Immature natural killer cell (primary cell): ENCODE measurements around the gene MED29. TPM values are rescaled to one million over a fixed set of nuclear protein-coding genes. Genes with fewer than 3 reads are reported as not detected.

Experiments used
- DNase-seq, 3 donors: peaks; one replicate each; pipeline ENCODE4 v3.0.0; 2022; ENCODE audit warnings: mixed read lengths in 1 of 3
- H3K27ac Mint-ChIP-seq, 6 donors: one replicate each; pipeline ENCODE4 v1.8.0; 2020; ENCODE audit warnings: mixed read lengths in 6 of 6, mild to moderate bottlenecking in 5 of 6, inconsistent platforms in 4 of 6, moderate library complexity in 3 of 6
- H3K27me3 Mint-ChIP-seq, 3 donors: one replicate each; pipeline ENCODE4 v1.8.0; 2020 to 2021; ENCODE audit warnings: low read depth in 3 of 3, mild to moderate bottlenecking in 3 of 3, mixed read lengths in 3 of 3, moderate library complexity in 3 of 3, inconsistent platforms in 1 of 3
- H3K36me3 Mint-ChIP-seq, 3 donors: one replicate each; pipeline ENCODE4 v1.8.0; 2020; ENCODE audit warnings: mixed read lengths in 3 of 3, inconsistent platforms in 2 of 3, mild to moderate bottlenecking in 2 of 3
- H3K4me1 Mint-ChIP-seq, 2 donors: one replicate each; pipeline ENCODE4 v1.8.0; 2020; ENCODE audit warnings: inconsistent platforms in 2 of 2, mild to moderate bottlenecking in 2 of 2, mixed read lengths in 2 of 2, moderate library complexity in 1 of 2
- H3K4me3 Mint-ChIP-seq, 5 donors: one replicate each; pipeline ENCODE4 v1.8.0; 2020; ENCODE audit warnings: mild to moderate bottlenecking in 5 of 5, mixed read lengths in 5 of 5, inconsistent platforms in 3 of 5, moderate library complexity in 3 of 5
- H3K9me3 Mint-ChIP-seq, 6 donors: one replicate each; pipeline ENCODE4 v1.8.0; 2020; ENCODE audit warnings: mild to moderate bottlenecking in 6 of 6, mixed read lengths in 6 of 6, inconsistent platforms in 4 of 6, moderate library complexity in 3 of 6
- polyA plus RNA-seq, 3 donors: library from polyadenylated mRNA; unstranded; fragments of 300-500 nt; fragmentation: Illumina TruSeq; gene quantifications; one replicate each; pipeline ENCODE4 v1.2.3, GENCODE V29; 2021

Gene MED29
- polyA plus RNA-seq, 3 donors from 2014 or later = 41.6 to 64.7 (median 41.8) TPM

- Mint-ChIP-seq H3K27me3 (peaks cover 80 to 87% (median 86%) of the 10 kb centered on the region in 3 donors), H3K36me3 (peaks cover 14 to 20% (median 16%) of the 10 kb centered on the region in 3 donors), H3K4me3 (peak within 1 kb of the TSS; percentile 84 to 98 (median 89)), H3K9me3 (peaks cover 0 to 14% (median 0%) of the 10 kb centered on the region in 6 donors), H3K27ac (peak within 1 kb of the TSS; percentile 95 to 100 (median 99)), H3K4me1 (peaks cover 64 to 68% of the 10 kb centered on the region in 2 donors)
- DNase-seq = peak; percentile 88 to 90 (median 89)
Observed at GRCh38 chr19:39406656-39407409, 15.7 kb downstream of the MED29 start, which contains the start of gene ZFP36. ZFP36 (plus strand) TSS chr19:39406847; CDS start chr19:39406905, 58 bp downstream.

GRCh38 chr19:39407410-39407659 is 16.2 kb downstream of the MED29 start:
- H3K27ac Mint-ChIP-seq = peak overlapping the region; percentile 95 to 100 (median 98)
- peak overlapping the region; percentile 84 to 98 (median 89) for H3K4me3 Mint-ChIP-seq
- H3K36me3 Mint-ChIP-seq = peaks cover 14 to 20% (median 16%) of the 10 kb centered on the region in 3 donors
- peaks cover 64 to 66% of the 10 kb centered on the region in 2 donors for H3K4me1 Mint-ChIP-seq
- DNase-seq = no peak
- H3K9me3 Mint-ChIP-seq = peaks cover 0 to 19% (median 0%) of the 10 kb centered on the region in 6 donors
- peaks cover 80 to 87% (median 86%) of the 10 kb centered on the region in 3 donors for H3K27me3 Mint-ChIP-seq

GRCh38 chr19:39407660-39408391 is 16.6 kb downstream of the MED29 start:
- peaks cover 59 to 62% of the 10 kb centered on the region in 2 donors for H3K4me1 Mint-ChIP-seq
- H3K27ac Mint-ChIP-seq = peak overlapping the region; percentile 95 to 100 (median 98)
- H3K9me3 Mint-ChIP-seq = peaks cover 0 to 19% (median 0%) of the 10 kb centered on the region in 6 donors
- peak in 2 of 3 donors; percentile 70 to 77 for DNase-seq
- peaks cover 75 to 85% (median 82%) of the 10 kb centered on the region in 3 donors for H3K27me3 Mint-ChIP-seq
- H3K36me3 Mint-ChIP-seq = peaks cover 14 to 20% (median 16%) of the 10 kb centered on the region in 3 donors
- H3K4me3 Mint-ChIP-seq = peak overlapping the region; percentile 84 to 98 (median 89)

GRCh38 chr19:39408392-39409207 is 17.4 kb downstream of the MED29 start:
- peak overlapping the region; percentile 84 to 98 (median 89) for H3K4me3 Mint-ChIP-seq
- H3K27me3 Mint-ChIP-seq = peaks cover 72 to 82% (median 76%) of the 10 kb centered on the region in 3 donors
- peaks cover 58 to 59% of the 10 kb centered on the region in 2 donors for H3K4me1 Mint-ChIP-seq
- DNase-seq = peak; percentile 63 to 66 (median 64)
- H3K36me3 Mint-ChIP-seq = peaks cover 14 to 20% (median 16%) of the 10 kb centered on the region in 3 donors
- peak overlapping the region; percentile 95 to 100 (median 98) for H3K27ac Mint-ChIP-seq
- H3K9me3 Mint-ChIP-seq = peaks cover 0 to 19% (median 0%) of the 10 kb centered on the region in 6 donors

- Mint-ChIP-seq H3K4me3 (peak overlapping the region; percentile 86 to 98 (median 91)), H3K4me1 (peaks cover 60 to 61% of the 10 kb centered on the region in 2 donors), H3K36me3 (peaks cover 14 to 20% (median 16%) of the 10 kb centered on the region in 3 donors), H3K9me3 (peaks cover 0 to 19% (median 0%) of the 10 kb centered on the region in 6 donors), H3K27ac (peak overlapping the region; percentile 95 to 100 (median 98)), H3K27me3 (peaks cover 69 to 80% (median 71%) of the 10 kb centered on the region in 3 donors)
- DNase-seq = peak; percentile 88 to 91 (median 89)
Observed at GRCh38 chr19:39409208-39410016, 18.2 kb downstream of the MED29 start.

- H3K27ac Mint-ChIP-seq = peak overlapping the region; percentile 94 to 99 (median 97)
- peak; percentile 41 to 52 (median 47) for DNase-seq
- H3K9me3 Mint-ChIP-seq = peaks cover 0 to 19% (median 0%) of the 10 kb centered on the region in 6 donors
- peaks cover 14 to 20% (median 16%) of the 10 kb centered on the region in 3 donors for H3K36me3 Mint-ChIP-seq
- H3K27me3 Mint-ChIP-seq = peaks cover 65 to 82% (median 73%) of the 10 kb centered on the region in 3 donors
- H3K4me3 Mint-ChIP-seq = peak overlapping the region; percentile 76 to 98 (median 89)
- peaks cover 59 to 65% of the 10 kb centered on the region in 2 donors for H3K4me1 Mint-ChIP-seq
Observed at GRCh38 chr19:39410017-39410830, 19.0 kb downstream of the MED29 start.

- Mint-ChIP-seq H3K9me3 (peaks cover 0 to 19% (median 0%) of the 10 kb centered on the region in 6 donors), H3K27me3 (peaks cover 63 to 79% (median 69%) of the 10 kb centered on the region in 3 donors), H3K36me3 (peaks cover 14 to 20% (median 16%) of the 10 kb centered on the region in 3 donors), H3K4me3 (peak overlapping the region; percentile 76 to 98 (median 89)), H3K4me1 (peaks cover 56 to 61% of the 10 kb centered on the region in 2 donors), H3K27ac (peak overlapping the region; percentile 94 to 99 (median 97))
- no peak for DNase-seq
Observed at GRCh38 chr19:39410831-39411080, 19.6 kb downstream of the MED29 start.

GRCh38 chr19:39411081-39411831 is 20.1 kb downstream of the MED29 start:
- peak in 1 of 3 donors; percentile 60 for DNase-seq
- H3K27ac Mint-ChIP-seq = peak overlapping the region; percentile 94 to 99 (median 97)
- peaks cover 0 to 19% (median 0%) of the 10 kb centered on the region in 6 donors for H3K9me3 Mint-ChIP-seq
- H3K4me1 Mint-ChIP-seq = peaks cover 51 to 56% of the 10 kb centered on the region in 2 donors
- peaks cover 61 to 74% (median 65%) of the 10 kb centered on the region in 3 donors for H3K27me3 Mint-ChIP-seq
- H3K4me3 Mint-ChIP-seq = peak overlapping the region; percentile 76 to 98 (median 89)
- peaks cover 14 to 20% (median 16%) of the 10 kb centered on the region in 3 donors for H3K36me3 Mint-ChIP-seq

- Mint-ChIP-seq H3K4me1 (peaks cover 50 to 53% of the 10 kb centered on the region in 2 donors), H3K36me3 (peaks cover 14 to 20% (median 16%) of the 10 kb centered on the region in 3 donors), H3K9me3 (peaks cover 0 to 19% (median 0%) of the 10 kb centered on the region in 6 donors), H3K27ac (peak overlapping the region; percentile 94 to 99 (median 97)), H3K27me3 (peaks cover 58 to 70% (median 61%) of the 10 kb centered on the region in 3 donors), H3K4me3 (peak overlapping the region; percentile 76 to 98 (median 89))
- peak; percentile 92 to 94 (median 93) for DNase-seq
Observed at GRCh38 chr19:39411832-39412099, 20.6 kb downstream of the MED29 start.

- peaks cover 46 to 53% of the 10 kb centered on the region in 2 donors for H3K4me1 Mint-ChIP-seq
- peaks cover 53 to 65% (median 55%) of the 10 kb centered on the region in 3 donors for H3K27me3 Mint-ChIP-seq
- peak within 1 kb of the TSS; percentile 83 to 98 (median 89) for H3K4me3 Mint-ChIP-seq
- peaks cover 0 to 19% (median 0%) of the 10 kb centered on the region in 6 donors for H3K9me3 Mint-ChIP-seq
- peaks cover 13 to 15% (median 14%) of the 10 kb centered on the region in 3 donors for H3K36me3 Mint-ChIP-seq
- DNase-seq = peak; percentile 98 to 99 (median 99)
- H3K27ac Mint-ChIP-seq = peak within 1 kb of the TSS; percentile 94 to 99 (median 97)
Observed at GRCh38 chr19:39412100-39412866, 21.1 kb downstream of the MED29 start, which contains the start of gene PLEKHG2. PLEKHG2 (plus strand) TSS chr19:39412669; CDS start chr19:39414087, 1,418 bp downstream.
